Stomach smooth muscle (tissue), 2 donors: ENCODE data around the gene SLC36A3.
"Not testable (repeated sequence)": the region's sequence is repeated elsewhere in the genome, so short reads cannot be mapped to it uniquely, and the experiment has no call there.

Source experiments
- H3K27ac ChIP-seq: one replicate; pipeline ENCODE4 v1.7.0; 2013; ENCODE audit warnings: mild to moderate bottlenecking, low read length, inconsistent platforms
- H3K27me3 ChIP-seq, 2 donors: one replicate each; pipeline ENCODE4 v1.7.0; 2013; ENCODE audit warnings: low read length in 2 of 2; ENCODE audit not compliant: insufficient read depth in 2 of 2, control insufficient read depth in 1 of 2
- H3K36me3 ChIP-seq, 2 donors: one replicate each; pipeline ENCODE4 v1.7.0; 2013; ENCODE audit warnings: low read length in 2 of 2; ENCODE audit not compliant: control insufficient read depth in 2 of 2, insufficient read depth in 2 of 2
- H3K4me1 ChIP-seq: one replicate; pipeline ENCODE4 v1.7.0; 2013; ENCODE audit warnings: low read length; ENCODE audit not compliant: control insufficient read depth, insufficient read depth
- H3K4me3 ChIP-seq, 2 donors: one replicate each; pipeline ENCODE4 v1.7.0; 2013; ENCODE audit warnings: low read length in 2 of 2
- H3K9ac ChIP-seq, 2 donors: one replicate each; pipeline ENCODE4 v1.7.0; 2013; ENCODE audit warnings: low read length in 2 of 2, mild to moderate bottlenecking in 1 of 2
- H3K9me3 ChIP-seq, 2 donors: one replicate each; pipeline ENCODE4 v1.7.0; 2013; ENCODE audit warnings: low read length in 2 of 2; ENCODE audit not compliant: control insufficient read depth in 2 of 2
- donor health status: healthy.
- donor health status: Pancreatic carcinoma.

SLC36A3 gene

DNA sequence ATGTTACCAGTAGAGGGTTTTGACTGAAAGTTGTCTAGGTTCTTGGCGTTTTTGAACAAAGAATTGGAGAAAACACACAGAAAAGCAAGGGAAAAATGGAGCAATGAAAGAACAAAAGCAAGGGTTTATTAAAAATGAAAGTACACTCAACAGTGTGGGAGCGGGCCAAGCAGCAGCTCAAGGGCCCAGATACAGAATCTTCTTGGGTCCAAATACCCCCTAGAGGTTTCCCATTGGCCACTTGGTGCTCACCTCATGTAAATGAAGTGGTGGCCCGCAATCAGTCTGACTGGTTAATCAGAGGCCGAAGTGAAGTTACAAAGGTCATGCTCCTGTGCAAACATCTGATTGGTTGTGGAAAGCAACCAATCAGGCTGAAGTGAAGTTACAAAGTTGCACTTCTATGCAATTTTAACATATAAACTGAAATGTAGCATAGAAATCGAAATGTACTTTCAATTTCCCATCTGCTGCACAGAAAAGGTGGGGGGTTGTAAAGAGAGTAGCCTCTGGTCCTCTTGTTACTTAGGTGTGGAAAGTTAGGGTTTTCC lies 52.5 kb downstream of the SLC36A3 start:
- no peak overlapping the region for H3K27ac ChIP-seq
- H3K4me3 ChIP-seq = no peak overlapping the region
- peaks cover 18% of the 10 kb centered on the region for H3K4me1 ChIP-seq
- no peaks in the 10 kb centered on the region for H3K36me3 ChIP-seq
- H3K9ac ChIP-seq = no peak overlapping the region
- H3K9me3 ChIP-seq = no peaks in the 10 kb centered on the region
- H3K27me3 ChIP-seq = no peaks in the 10 kb centered on the region

DNA sequence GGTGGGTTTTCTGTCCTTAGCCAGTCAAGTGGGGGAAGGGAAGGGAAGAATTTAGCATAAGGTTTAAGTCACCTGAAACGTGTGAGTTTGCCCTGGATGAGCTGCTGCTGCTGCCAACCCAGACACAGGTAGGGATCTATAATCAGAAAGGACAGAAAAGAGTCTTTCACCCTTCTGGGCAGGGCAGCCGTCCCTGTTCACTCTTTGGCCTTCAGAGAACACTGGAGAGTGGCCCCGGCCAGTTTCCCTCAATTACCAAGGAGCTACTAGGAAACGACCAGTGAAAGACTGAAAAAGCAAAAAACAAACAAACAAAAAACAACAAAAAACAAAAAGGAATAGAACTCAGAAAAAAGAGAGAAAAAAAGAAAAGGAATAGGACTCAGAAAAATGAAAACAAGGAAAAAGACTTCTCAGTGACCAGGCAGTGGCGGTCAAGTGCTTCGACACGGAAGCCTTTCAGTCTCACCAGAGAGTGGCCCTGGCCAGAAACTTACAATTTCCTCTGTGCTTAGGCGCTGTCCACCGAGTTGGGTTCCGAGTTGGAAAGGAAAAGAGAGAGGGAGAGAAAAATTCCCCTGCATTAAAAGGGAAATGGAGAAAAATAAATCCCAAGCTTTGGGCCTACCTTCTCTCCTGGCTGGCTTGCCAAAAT lies 53.1 kb downstream of the SLC36A3 start:
- no peak overlapping the region for H3K27ac ChIP-seq
- no peaks in the 10 kb centered on the region for H3K9me3 ChIP-seq
- H3K4me3 ChIP-seq = no peak overlapping the region
- H3K9ac ChIP-seq = no peak overlapping the region
- no peaks in the 10 kb centered on the region for H3K36me3 ChIP-seq
- peaks cover 16% of the 10 kb centered on the region for H3K4me1 ChIP-seq
- no peaks in the 10 kb centered on the region for H3K27me3 ChIP-seq

DNA sequence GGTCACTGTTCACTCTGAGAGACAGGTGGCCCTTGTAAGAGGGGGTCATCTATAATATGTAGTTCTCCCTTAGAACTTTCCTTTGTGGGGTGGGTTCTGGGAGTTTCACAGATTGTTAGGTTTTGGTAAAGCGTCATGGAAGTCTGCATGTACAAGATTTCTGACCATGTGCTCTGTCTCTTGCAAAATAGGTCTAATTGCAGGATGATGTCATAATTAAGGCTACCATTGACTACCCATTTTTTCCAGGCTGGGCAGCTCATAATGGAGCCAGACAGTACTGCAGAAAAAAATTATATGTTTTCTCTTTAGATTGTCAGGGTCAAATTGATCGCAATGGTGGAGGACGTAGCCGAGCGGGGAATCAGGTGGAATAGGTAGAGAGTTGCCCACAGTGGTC lies 54.3 kb downstream of the SLC36A3 start:
- peaks cover 14% of the 10 kb centered on the region for H3K4me1 ChIP-seq

DNA sequence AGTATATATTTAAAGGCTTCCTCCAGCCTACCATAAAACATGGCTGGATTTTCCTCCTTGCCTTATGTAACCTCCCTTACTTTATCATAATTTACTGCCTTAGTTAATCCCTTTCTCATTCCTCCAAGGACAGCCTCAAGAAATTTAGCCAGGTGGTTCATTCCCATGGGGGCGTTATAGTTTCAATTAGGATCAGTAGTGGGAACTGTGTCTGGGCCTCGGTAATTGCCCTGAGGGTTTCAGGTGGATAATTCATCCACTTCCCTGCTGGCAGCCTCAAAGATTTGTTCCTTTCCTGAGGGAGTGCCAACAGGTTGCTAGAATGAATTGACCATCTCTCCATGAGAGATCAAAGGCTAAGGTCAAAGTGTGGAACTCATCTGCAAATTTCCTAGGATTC lies 54.9 kb downstream of the SLC36A3 start:
- Histone ChIP-seq H3K9me3 (no peaks in the 10 kb centered on the region), H3K4me1 (peaks cover 8% of the 10 kb centered on the region), H3K4me3 (no peak overlapping the region), H3K27me3 (no peaks in the 10 kb centered on the region), H3K9ac (no peak overlapping the region), H3K27ac (no peak overlapping the region), H3K36me3 (no peaks in the 10 kb centered on the region)

More for the DNA sequence above, 54.3 kb downstream of the SLC36A3 start:
- Histone ChIP-seq H3K9ac (no peak overlapping the region), H3K9me3 (no peaks in the 10 kb centered on the region), H3K36me3 (no peaks in the 10 kb centered on the region), H3K4me3 (no peak overlapping the region), H3K27me3 (no peaks in the 10 kb centered on the region), H3K27ac (no peak overlapping the region)

DNA sequence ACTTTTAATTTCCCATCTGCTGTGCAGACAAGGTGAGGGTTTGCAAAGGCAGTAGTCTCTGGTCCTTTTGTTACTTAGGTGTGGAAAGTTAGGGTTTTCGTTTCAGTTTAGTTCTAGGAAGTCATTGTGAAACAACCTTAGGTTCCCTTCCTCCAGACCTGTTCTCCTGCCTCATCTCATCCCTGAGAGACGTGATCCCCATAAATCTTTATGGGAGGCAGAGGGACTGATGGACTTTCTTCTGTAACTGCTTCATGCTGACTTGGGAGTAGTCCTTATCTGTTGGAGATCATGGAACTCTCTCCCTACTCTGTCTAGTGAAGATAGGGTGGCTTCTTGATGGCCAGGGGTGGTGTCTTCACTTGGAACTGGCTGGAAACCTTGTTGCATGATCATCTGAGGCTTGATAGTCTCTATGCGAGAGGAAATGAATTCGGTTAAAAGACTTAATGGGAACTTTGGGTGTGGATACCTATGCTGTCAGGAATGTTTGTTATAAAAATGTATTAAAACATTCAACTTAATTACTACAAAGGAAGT lies 57.8 kb downstream of the SLC36A3 start:
- Histone ChIP-seq H3K4me3 (no peak overlapping the region), H3K9me3 (no peaks in the 10 kb centered on the region), H3K27me3 (no peaks in the 10 kb centered on the region), H3K4me1 (no peaks in the 10 kb centered on the region), H3K9ac (no peak overlapping the region), H3K36me3 (no peaks in the 10 kb centered on the region), H3K27ac (no peak overlapping the region)

DNA sequence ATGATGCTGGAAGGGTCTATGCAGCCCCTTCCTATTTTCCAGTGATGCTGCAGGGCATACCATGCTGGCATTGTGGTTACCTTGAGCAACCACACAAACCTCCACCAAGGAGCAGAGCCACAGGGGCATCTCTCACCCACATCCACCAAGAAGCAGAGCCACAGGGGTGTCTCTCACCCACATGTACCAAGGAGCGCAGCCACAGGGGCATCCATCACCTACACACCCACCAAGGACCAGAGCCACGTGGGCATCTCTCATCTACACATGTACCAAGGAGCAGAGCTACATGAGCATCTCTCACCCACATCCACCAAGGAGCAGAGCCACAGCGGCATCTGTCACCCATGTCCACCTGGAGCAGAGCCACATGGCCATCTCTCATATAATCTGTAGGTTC lies 59.4 kb downstream of the SLC36A3 start:
- Histone ChIP-seq H3K36me3 (no peaks in the 10 kb centered on the region), H3K9me3 (no peaks in the 10 kb centered on the region), H3K27ac (no peak overlapping the region), H3K4me3 (no peak overlapping the region), H3K27me3 (no peaks in the 10 kb centered on the region), H3K4me1 (peaks cover 4% of the 10 kb centered on the region), H3K9ac (no peak overlapping the region)

DNA sequence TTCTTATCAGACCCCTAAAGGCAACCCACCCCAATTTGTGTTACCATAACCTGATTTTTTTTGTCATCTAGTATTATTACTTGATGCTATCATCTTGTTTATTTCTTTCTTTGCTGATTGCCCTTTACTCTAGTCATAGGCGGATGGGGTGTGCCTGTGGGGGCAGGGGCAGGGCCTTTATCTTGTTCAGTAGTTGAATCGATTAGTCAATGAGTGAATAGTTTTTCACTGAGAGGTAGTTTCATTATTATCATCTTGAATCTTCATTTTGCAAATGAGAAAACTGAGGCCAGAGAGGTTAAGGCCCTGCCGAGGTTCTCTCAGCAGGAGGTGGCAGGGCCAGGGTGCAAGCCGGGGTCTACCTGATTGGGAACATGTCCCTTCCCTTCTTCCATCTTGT lies 60.0 kb downstream of the SLC36A3 start:
- no peak overlapping the region for H3K27ac ChIP-seq
- no peaks in the 10 kb centered on the region for H3K36me3 ChIP-seq
- no peaks in the 10 kb centered on the region for H3K9me3 ChIP-seq
- H3K4me1 ChIP-seq = peaks cover 8% of the 10 kb centered on the region
- no peak overlapping the region for H3K4me3 ChIP-seq
- H3K27me3 ChIP-seq = no peaks in the 10 kb centered on the region
- no peak overlapping the region for H3K9ac ChIP-seq

DNA sequence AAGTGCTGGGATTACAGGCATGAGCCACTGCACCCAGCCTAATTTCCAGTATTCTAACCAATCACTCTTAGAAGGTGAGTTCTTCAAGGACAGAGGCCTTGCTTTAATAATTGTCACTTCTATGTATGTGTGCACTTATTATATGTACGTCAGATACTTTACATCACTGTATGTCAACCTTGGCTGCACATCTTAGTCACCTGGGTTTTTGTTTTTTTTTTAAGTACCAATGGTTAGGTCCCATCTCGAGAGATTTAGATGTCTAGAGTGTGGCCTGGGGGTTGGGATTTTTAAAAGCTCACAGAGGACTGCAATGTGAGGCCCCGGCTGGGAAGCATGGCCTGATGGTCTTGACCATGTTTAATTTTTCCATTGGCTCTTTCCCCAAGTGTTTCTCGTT lies 60.4 kb downstream of the SLC36A3 start:
- Histone ChIP-seq H3K9ac (no peak overlapping the region), H3K9me3 (no peaks in the 10 kb centered on the region), H3K27ac (no peak overlapping the region), H3K36me3 (no peaks in the 10 kb centered on the region), H3K27me3 (no peaks in the 10 kb centered on the region), H3K4me1 (peaks cover 13% of the 10 kb centered on the region), H3K4me3 (no peak overlapping the region)

DNA sequence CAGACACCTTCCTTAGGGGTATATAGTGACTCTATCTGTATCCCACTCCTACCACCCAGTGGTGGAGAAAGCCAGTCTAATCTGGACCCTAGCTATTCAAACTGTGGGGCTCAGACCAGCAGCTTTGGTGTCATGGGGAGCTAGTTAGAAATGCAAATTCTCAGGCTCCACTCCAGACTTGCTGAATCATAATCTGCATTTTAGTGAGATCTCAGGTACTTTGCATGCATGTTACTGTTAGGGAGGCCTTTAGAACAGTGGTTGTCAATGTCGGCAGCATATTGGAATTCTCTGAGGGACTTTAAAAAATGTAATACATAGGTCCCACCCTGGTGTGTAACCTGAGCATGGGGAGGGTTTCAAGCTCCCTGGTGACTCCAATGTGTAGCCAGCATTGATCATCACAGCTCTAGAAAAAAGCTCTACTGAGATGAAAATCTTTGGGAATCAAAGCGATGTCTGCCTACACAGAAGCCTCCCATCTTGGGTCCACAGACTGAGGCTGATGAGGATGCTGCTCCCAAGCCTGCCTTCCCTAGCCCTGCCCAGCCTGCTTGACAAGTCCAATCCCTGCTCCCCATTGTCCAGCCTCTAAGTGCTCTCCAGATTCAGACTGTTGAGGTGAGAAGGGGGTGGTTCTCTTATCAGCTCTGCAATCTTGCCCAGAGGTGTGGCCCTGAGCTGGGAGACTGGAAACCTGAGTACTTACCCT lies 62.5 kb downstream of the SLC36A3 start:
- no peak overlapping the region for H3K4me3 ChIP-seq
- no peak overlapping the region for H3K27ac ChIP-seq
- H3K9me3 ChIP-seq = no peaks in the 10 kb centered on the region
- no peaks in the 10 kb centered on the region for H3K36me3 ChIP-seq
- H3K4me1 ChIP-seq = peaks cover 18% of the 10 kb centered on the region
- H3K27me3 ChIP-seq = no peaks in the 10 kb centered on the region
- H3K9ac ChIP-seq = no peak overlapping the region

DNA sequence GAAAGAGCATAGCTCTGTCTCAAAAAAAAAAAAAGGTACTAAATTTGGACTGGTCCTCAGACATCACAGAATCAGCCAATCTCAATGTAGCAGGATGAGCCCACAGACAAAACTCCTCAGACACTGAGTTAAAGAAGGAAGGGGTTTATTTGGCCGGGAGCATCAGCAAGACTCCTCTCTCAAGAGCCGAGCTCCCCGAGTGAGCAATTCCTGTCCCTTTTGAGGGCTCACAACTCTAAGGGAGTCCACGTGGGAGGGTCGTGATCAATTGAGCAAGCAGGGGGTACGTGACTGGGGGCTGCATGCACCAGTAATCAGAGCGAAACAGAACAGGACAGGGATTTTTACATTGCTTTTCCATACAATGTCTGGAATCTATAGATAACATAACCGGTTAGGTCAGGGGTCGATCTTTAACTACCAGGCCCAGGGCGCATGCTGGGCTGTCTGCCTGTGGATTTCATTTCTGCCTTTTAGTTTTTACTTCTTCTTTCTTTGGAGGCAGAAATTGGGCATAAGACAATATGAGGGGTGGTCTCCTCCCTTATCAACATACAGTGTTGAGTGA lies 63.2 kb downstream of the SLC36A3 start:
- H3K9ac ChIP-seq, H3K36me3 ChIP-seq, H3K4me3 ChIP-seq, H3K9me3 ChIP-seq, H3K27ac ChIP-seq, H3K27me3 ChIP-seq: not testable (repeated sequence)
- H3K4me1 ChIP-seq = peaks cover 21% of the 10 kb centered on the region
